HG03095 (cell line): Measurements from ENCODE around the gene HSPB7.
"Not testable (repeated sequence)": the region's sequence is repeated elsewhere in the genome, so short reads cannot be mapped to it uniquely, and the experiment has no call there.

Experiments used
- ATAC-seq: cut with Tn5 transposase; IDR thresholded peaks from one replicate; pipeline ENCODE4 v1.9.1; 2021; ENCODE audit warnings: moderate library complexity; ENCODE audit not compliant: unreplicated experiment

Gene HSPB7

GRCh38 chr1:16017461-16018303 is at the start of gene HSPB7:
Gene HSPB7, minus strand, starts transcription at chr1:16018043. Its CDS starts 80 bp downstream, at chr1:16017963.
- ATAC-seq, result no peak

GRCh38 chr1:16067127-16067768 is 49.4 kb upstream of the HSPB7 start:
- no peak for ATAC-seq

GRCh38 chr1:16066245-16066644 is 48.4 kb upstream of the HSPB7 start:
- no peak for ATAC-seq

- ATAC-seq, result no peak
Measured at GRCh38 chr1:16065269-16065576, 47.4 kb upstream of the HSPB7 start.

- no peak for ATAC-seq
Measured at GRCh38 chr1:16064536-16065268, 46.9 kb upstream of the HSPB7 start.

GRCh38 chr1:16063921-16064320 is 46.1 kb upstream of the HSPB7 start:
- ATAC-seq, result no peak

- ATAC-seq, result no peak
Measured at GRCh38 chr1:16063226-16063829, 45.5 kb upstream of the HSPB7 start.

- ATAC-seq, result not testable (repeated sequence)
Measured at GRCh38 chr1:16062687-16063075, 44.8 kb upstream of the HSPB7 start.

GRCh38 chr1:16061989-16062686 is 44.3 kb upstream of the HSPB7 start:
- ATAC-seq, result not testable (repeated sequence)

- no peak for ATAC-seq
Measured at GRCh38 chr1:16061266-16061665, 43.4 kb upstream of the HSPB7 start.

- ATAC-seq, result not testable (repeated sequence)
Measured at GRCh38 chr1:16058394-16059120, 40.7 kb upstream of the HSPB7 start.

GRCh38 chr1:16057314-16057915 is 39.6 kb upstream of the HSPB7 start:
- ATAC-seq, result not testable (repeated sequence)

- not testable (repeated sequence) for ATAC-seq
Measured at GRCh38 chr1:16056521-16056912, 38.7 kb upstream of the HSPB7 start.

- ATAC-seq, result peak; percentile 70
Measured at GRCh38 chr1:16055613-16056520, 38.0 kb upstream of the HSPB7 start.

GRCh38 chr1:16054598-16055540 is 37.0 kb upstream of the HSPB7 start:
- no peak for ATAC-seq

GRCh38 chr1:16053781-16054502 is 36.1 kb upstream of the HSPB7 start:
- ATAC-seq, result no peak

- not testable (repeated sequence) for ATAC-seq
Measured at GRCh38 chr1:16051949-16052348, 34.1 kb upstream of the HSPB7 start.
